Activated CD4-positive, CD25-positive, alpha-beta regulatory T cell treated with anti-CD3 and anti-CD28 coated beads, Interleukin-2, amount 50 U/mL, for 72 hours (primary cell): Measurements from ENCODE around the gene TCF3.
"Not testable (repeated sequence)": the region's sequence is repeated elsewhere in the genome, so short reads cannot be mapped to it uniquely, and the experiment has no call there.

Source experiments
- DNase-seq: peaks from one replicate; pipeline ENCODE4 v3.0.0; 2021

Gene TCF3

GRCh38 chr19:1672769-1673644, 20.6 kb upstream of the TCF3 start:
- no peak for DNase-seq

- DNase-seq, result peak; percentile 75
Observed at GRCh38 chr19:1672038-1672768, 19.8 kb upstream of the TCF3 start.

DNA sequence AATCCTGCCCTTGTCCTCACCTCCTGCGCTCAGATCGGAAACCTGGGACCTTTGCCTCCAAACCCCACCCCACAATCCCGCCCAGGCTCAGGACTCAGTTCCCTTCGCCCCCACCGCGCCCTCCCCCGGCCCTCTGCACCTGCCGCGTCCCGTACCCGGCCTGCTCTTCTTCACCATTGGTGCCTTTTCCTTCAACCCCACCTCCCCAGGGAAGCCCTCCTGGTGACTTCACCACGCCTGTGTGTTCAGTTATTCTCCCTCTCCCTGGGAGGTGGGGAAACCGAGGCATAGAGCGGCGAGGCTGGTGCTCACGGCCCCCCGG, 19.3 kb upstream of the TCF3 start:
- no peak for DNase-seq

GRCh38 chr19:1670747-1671146, 18.3 kb upstream of the TCF3 start:
- DNase-seq, result not testable (repeated sequence)

DNA sequence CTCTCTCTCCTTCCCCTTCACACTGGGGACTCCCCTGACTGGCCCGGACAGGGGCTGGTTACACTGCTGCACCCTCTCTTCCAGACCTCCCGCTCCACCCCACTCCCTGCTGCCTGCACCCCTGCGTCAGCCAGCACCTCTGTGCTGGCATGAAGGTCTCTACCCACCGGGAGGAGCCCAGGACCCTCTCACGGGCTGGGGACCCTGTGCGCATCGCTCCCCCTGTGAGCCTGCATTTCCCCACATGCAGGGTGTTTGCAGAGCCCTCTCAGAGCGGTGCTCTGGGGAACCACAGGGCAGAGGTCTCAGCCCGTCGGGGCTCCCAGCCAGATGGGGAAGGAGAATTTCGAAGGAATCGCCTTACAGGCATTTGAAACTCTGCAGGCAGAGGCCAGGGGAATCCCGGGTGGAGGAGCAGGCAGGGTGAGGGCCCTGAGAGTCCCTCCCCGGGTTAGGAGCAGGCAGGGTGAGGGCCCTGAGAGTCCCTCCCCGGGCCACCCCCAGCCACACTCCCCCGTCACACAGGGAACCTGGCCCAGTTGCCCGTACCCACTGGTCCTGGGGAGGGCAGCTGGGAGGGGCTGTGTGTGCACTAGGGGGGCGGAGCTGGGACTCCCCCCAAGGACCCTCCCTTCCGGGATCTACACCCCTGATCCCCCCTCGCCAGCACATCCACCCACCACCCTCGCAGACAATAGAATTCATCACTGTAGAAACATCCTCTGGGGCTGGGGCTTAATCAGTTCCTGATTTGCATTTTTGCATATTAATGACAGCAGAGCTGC, 16.3 kb upstream of the TCF3 start:
- DNase-seq, result no peak

DNA sequence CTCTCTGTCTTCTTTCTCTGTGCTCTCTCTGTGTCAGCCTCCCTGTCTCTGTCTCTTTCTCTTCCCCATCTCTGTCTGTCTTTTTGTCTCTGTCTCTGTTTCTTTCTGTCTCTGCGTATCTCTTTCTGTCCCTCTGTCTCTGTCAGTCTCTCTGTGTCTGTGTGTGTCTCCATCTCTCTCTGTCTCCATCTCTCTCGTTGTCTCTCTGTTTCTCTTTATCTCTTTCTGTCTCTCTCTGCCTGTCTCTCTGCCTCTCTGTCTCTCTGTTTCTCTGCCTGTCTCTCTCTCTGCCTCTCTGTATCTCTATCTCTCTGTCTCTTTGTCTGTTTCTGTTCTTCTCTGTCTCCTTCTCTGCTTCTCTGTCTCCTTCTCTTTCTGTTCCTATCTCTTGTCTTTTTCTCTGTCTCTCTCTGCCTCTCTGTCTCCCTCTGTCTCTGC, 15.7 kb upstream of the TCF3 start:
- no peak for DNase-seq

- DNase-seq, result no peak
Observed at GRCh38 chr19:1665565-1666047, 13.2 kb upstream of the TCF3 start.

GRCh38 chr19:1663852-1664251, 11.4 kb upstream of the TCF3 start:
- DNase-seq, result peak; percentile 68

- DNase-seq, result not testable (repeated sequence)
Observed at GRCh38 chr19:1663227-1663626, 10.8 kb upstream of the TCF3 start.

DNA sequence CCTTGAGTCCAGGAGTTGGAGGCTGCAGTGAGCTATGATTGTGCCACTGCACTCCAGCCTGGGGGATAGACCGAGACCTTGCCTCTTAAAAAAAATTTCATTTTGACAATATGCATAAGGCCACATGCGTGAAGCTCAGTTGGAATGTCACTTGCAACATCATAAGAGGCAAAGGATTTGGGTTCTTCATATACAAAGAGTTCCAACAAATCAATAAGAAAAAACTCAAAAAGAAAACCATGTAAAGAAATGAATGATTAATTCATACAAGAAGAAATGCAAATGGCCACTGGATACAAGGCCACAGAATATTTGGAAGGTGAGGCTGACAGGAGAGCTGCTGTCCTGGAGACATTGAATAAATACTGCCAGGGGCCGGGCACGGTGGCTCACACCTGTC, 9.6 kb upstream of the TCF3 start:
- no peak for DNase-seq

DNA sequence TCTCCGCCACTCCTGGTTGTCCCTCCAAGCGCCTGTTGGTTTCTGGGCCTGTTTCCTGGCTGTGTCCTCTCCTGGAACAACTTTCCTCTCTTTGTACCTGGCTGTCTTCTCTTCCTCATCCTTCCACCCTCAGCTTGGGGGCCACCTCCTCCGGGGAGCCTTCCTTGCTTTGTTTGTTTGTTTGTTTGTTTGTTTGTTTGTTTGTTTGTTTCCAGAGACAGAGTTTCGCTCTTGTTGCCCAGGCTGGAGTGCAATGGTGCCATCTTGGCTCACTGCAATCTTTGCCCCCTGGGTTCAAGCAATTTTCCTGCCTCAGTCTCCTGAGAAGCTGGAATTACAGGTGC, 6.6 kb upstream of the TCF3 start:
- no peak for DNase-seq

DNA sequence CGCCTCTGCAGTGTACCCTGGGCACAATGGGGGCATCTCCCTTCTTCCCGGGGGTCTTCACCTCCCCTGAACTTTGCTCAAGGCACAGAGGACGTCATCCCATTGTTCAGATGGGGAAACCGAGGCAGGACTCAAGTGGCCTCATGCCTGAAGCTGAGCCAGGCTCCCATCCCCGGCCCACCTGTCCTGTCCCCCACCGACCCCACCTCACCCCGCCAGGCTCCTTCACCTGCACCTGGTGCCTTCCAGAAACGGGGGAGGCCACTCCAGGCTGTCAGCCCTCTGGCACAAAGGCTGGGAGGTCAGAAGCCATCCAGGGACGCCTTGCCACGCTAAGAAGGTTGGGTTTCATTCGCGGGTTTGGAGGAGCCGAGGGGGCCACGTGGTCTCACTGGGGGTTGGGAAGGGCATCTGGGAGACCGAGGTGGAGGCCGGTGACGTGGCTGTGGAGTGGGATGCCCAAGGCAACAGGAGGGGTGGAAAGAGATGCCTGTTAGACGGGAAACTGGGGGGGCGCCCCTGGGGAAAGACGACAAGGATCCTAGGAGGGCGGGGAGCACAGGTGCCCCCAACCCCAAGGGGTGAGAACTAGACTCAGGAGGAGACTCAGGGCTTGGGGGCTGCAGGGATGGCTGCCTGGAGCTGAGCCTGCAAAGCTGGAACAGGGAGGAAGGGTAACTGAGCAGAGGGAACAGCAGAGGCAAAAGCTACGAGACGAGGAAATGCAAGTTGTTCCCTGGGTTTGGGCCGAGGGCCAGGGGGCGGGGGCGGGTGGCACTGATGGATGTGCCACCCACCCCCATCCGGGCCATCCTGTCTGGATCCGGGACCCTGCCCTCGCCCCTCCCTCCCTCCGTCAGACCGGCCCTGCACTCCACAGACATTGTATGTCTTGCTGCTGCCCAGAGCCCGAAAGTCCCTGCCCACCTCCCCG, 6.0 kb upstream of the TCF3 start:
- DNase-seq, result no peak

- no peak for DNase-seq
Observed at GRCh38 chr19:1657746-1658145, 5.3 kb upstream of the TCF3 start.

DNA sequence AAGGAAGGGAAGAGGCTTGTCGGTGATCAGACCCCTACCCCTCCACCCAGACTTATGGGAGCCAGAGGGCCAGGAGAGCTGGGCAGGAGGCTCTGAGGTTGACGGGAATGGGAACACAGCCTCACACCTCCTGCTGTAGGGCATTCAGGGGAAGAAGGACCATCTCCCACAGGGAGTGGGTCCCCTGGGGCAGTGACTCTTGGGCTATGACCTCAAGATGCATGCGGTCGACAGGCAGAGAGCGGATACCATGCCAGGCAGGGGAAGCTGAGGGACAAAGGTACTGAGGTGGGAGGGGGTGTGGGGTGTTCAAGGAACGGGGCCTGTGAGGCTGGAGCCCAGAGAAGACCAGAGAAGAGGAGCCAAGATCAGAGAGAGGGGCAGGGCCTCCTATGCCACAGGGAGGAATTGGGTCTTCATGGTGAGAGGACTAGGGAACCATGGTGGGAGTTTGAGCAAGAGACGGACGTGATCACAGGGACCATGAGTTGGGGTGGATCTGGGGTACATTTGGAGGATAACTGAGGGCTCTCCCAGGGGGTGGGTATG, 4.6 kb upstream of the TCF3 start:
- no peak for DNase-seq

DNA sequence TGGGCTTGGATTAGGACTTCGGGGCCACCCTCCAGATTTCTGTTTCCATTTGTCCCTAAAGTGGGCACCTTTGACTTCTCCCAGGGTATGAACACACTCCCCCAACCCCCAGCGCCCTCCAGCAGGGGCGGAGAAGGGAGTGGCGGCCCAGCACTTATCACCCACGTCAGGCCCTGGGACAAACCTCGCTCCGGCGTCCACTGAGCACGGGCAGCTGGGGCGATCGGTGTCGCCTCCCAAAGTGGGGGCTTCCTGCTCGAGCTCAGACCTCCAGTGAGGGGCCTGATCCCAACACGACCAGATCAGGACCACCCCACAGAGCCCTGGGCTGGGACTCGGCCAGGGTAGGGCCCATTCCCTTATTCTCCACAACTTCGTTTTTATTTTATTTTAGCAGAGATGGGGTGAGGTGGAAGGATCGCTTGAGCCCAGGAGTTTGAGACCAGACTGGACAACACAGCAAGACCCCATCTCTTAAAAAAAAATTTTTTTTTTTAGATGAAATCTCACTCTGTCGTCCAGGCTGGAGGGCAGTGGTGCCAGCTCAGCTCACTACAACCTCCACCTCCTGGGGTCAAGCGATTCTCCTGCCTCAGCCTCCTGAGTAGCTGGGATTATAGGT, 3.7 kb upstream of the TCF3 start:
- no peak for DNase-seq

DNA sequence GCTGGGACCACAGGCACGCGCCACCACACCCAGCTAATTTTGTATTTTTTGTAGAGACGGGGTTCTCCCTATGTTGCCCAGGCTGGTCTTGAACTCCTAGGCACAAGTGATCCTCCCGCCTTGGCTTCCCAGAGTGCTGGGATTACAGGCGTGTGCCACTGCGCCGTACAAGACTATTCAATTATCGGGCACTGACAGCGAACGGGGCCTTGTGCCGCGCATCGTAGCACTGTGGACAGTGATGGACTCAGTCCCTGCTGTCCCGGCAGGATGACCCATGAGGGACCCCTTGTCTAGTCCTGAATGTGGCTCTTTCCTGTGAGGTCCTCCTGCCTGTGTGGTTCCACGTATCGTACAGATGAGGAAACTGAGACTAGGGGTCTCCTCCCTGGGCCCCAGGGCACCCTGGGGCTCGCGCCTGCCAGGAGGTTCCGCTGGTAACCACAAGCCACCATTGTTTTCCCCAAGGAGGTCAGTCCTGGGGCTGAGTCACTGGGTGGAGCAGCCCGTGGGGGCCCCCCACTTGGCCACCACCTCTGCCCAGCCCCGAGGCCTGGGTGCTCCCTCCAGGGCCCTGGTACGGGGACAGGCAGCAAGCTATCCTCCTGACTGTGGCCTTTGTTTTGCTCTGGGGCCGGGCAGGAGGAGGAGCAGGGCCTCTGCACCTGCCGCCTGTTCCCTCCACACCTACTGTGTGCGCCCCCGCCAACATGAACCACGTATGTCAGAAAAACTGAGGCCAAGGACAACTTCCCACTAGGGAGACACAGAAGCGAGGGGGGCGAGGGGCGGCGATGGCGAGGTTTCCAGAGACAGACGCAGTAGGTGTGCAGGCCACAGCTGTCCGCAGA, 2.9 kb upstream of the TCF3 start:
- no peak for DNase-seq

GRCh38 chr19:1654178-1654792, 1.9 kb upstream of the TCF3 start:
- DNase-seq, result no peak

GRCh38 chr19:1653300-1653628, 849 bp upstream of the TCF3 start:
- DNase-seq, result no peak

- peak; percentile 56 for DNase-seq
Observed at GRCh38 chr19:1651568-1652291, 685 bp downstream of the TCF3 start.
